NCI-H2029 treated with DMSO at 0.1 percent for 48 hours (cell line): Measurements from ENCODE around the gene RHOD.

ENCODE experiments used
- DNase-seq: peaks from one replicate; lab custom pipeline; 2025; lab: John Stamatoyannopoulos, UW

The RHOD gene

GRCh38 chr11:67032830-67033551 is 23.7 kb upstream of the RHOD start:
- no peak for DNase-seq

DNA sequence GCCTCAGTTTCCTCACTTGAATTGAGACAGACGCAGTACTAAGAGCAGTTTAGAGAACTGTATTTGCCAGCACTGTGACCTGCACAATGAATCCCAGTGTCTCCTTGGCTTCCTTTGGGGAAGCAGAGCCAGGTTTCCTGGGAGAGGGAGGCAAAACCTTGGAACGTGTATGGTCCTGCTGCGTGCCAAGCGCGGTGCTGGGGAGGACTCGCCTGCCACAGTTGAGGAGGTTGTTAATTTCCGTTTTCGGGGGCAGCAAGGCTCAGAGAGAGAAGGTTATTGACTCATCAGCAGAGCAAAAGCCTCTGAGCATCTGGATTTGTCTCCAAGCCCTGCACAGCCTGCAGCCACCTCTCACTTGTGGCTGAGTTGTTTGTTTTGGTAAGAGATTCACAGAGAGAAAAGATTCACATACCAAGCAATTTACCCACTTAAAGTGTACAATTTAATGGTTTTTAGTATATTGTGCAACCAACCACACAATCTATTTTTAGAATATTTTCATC is 22.9 kb upstream of the RHOD start:
- no peak for DNase-seq

GRCh38 chr11:67034350-67034749 is 22.3 kb upstream of the RHOD start:
- DNase-seq = no peak

DNA sequence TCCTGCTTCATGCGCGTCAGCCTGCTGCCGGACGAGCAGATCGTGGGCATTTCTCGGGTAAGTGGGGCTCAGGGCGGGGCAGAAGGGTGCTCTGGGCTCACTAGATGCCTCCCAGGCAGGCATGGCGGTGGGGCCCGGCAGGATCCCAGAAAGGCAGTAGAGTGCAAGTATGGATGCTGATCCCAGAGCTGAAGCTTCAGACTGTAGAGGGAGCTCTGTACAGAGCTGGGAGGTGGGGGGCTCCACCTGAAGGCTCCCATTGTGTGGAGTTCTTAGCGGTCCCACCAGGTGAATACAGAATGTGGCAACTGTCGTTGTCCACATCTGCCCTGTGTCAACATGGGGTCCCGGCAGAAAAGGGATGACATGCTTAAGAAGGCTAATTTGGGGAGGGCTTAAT is 16.5 kb upstream of the RHOD start:
- DNase-seq = no peak

DNA sequence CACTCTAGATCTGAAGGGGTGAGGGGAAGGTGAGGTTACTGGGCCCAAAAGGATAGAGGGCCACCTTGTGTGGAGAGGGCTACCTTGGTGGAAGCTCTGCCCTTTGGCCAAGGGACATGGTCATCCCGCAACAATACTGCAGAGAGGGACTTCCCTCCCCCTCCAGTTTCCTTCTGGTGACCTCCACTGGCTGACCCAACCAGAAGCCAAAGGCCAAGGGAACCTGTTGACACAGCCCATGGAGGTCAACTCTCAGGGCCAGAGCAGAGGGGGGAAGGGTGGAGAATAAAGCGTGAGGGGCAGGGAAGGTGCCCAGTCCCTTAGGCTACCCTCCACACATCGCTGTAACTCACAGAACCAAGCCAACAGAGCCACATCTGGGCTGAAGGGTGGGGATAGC is 15.0 kb upstream of the RHOD start:
- no peak for DNase-seq

DNA sequence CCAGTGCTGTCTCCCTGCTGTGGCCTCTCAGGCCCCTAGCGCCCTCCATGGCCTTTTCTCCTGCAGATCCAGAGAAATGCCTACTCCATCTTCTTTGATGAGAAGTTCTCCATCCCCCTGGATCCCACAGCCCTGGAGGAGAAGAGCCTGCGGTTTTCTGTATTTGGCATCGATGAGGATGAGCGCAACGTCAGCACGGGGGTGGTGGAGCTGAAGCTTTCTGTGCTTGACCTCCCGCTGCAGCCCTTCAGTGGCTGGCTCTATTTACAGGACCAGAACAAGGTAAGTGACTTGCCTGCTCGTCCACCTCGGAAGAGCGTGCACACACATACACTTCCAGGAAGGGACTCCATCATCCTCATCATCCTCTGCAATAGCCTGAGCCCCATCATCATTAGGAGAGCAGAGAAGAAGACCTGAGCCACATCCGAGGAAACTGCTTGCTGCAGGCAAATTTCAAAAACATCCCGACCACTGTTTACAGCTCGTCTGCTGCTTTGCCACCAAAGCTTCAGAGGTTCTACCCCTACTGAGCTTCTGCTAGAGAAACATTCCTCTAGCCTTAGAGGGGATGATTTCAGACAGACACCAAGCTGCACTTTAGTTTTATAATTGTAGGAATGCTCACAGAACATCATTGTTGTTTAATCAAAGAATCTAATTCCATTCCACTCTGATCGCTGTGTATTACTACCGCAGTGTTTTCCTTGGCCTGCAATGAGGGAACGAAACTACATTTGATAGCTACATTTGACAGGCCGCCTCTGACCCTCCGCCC is 12.9 kb upstream of the RHOD start:
- DNase-seq = no peak

GRCh38 chr11:67044496-67044895 is 12.2 kb upstream of the RHOD start:
- DNase-seq = no peak

- no peak for DNase-seq
Measured at GRCh38 chr11:67045314-67045713, 11.3 kb upstream of the RHOD start.

DNA sequence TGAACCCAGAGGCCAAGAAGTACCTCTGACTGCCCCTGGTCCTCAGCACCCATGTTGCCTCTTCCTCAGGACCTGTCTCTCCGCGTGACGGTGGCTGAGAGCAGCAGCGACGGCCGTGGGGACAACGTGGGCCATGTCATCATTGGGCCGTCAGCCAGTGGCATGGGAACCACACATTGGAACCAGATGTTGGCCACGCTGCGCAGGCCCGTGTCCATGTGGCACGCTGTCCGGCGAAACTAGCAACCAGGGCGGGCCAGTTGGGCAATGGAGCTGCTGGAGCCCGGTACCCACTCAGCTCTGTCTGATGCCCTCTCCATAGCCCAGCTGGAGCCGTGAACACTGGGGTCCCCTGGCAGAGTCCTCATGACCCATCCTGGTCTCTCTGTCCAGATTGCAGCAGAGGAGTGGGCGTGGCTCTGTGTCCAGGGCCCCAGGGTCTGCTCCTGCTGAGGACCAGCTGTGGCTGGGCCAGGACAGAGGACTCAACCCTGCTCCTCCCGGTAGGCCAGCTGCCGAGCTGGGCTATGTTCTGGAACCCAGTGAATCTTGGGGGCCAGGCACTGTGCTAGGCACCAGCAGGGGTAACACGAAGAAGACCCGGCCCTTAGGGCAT is 8.0 kb upstream of the RHOD start:
- DNase-seq = no peak

DNA sequence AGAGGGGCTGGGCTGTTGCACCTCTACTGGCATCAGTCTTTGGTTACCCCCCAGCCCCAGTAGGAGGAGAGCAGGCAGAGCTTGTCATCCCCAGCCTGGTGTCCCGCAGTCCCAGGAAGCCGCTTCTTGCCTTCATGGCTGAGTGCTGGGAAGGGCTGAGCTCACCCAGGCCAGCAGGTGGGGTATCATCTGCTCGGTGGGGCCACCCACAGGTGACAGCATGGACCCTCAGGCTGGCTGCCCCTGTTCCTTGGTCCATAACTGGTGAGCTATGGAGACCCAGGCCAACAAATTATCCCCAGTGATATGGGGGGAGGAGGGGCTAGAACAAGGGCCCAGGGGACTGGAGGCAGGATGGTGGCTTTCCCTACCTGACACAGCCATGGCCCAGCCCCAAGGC is 6.5 kb upstream of the RHOD start:
- no peak for DNase-seq

DNA sequence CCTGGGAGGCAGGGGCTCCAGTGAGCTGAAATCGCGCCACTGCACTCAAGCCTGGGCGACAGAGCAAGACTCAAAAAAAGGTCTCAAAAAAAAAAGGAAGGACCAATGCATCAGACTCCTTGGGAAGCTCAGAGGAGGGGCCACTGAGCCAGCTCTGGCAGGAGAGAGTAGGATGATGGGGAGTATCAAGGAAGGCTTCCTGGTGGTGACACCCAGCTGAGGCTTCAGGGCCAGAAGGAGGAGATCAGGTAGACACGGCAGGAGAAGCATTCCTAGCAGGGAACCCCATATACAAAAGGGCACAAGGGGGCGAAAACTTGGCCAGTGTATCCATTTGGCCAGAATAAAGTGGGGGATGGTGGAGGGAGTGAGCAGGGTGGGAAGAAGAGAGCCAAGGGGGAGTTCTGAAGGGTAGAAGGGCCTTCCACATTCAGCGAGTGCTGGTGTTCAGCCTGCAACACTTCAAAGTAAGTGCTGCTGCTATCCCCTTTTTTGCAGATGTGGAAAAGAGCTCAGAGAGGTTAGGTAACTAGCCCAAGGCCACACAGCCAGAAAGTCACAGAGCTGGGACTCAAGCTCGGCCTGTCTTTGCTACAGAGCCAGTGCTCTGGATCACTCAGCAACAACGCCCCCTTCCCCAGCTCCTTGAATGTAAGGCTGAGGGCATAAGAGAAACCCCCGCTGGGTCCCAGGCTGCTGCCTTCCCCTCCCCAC is 5.3 kb upstream of the RHOD start:
- no peak for DNase-seq

DNA sequence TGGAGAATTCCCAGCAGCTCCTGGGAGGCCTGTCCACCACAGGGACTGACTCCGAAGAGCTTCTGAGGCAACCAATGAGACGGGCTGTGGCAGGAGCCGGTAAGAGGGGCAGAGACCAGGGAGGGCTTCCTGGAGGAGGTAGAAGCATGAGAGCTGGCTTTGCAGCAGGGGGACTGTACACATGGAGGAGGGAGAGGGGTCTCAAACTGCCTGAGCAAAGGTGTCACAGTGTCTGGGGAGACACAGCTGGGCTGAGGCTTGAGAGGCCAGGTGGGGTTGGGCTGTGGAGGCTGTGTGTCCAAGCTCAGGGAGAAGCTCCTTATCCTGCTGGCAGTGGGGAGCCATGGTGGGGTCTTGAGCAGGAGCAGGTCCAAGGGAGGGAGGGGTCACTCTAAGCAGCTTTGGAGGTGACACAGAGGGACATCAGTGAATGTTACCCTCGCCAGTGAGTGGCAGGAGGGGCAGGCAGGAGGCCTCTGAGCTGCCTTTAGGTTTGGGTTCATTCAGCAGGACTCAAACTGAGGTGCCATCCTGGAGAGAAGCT is 4.6 kb upstream of the RHOD start:
- DNase-seq = no peak

GRCh38 chr11:67052891-67053290 is 3.8 kb upstream of the RHOD start:
- no peak for DNase-seq

GRCh38 chr11:67053896-67054329 is 2.7 kb upstream of the RHOD start:
- DNase-seq = no peak

DNA sequence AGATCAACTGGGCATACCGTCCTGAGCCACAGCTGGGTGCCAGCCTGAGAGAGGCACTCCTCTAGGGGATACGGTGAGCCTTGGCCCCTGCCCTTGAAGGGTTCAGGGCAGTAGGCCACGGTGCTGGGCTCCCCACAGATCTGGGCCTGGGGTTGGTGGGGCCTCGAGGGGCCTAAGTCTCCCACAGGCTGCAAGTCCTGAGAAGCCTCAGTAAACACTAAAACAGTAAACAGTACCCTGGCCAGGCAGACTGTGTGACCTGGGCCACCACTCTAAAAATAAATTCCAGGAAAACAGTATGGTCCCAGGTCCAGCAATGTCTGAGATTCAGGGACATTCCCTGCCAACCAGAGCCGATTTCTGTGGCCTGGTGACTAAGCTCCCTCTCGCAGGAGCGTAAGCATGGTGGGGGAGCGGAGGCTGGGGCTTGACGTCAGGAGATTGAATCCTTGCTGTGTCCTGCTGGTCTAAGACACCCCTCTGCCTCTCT is 2.3 kb upstream of the RHOD start:
- no peak for DNase-seq

GRCh38 chr11:67054836-67055523 is 1.7 kb upstream of the RHOD start:
- no peak for DNase-seq

DNA sequence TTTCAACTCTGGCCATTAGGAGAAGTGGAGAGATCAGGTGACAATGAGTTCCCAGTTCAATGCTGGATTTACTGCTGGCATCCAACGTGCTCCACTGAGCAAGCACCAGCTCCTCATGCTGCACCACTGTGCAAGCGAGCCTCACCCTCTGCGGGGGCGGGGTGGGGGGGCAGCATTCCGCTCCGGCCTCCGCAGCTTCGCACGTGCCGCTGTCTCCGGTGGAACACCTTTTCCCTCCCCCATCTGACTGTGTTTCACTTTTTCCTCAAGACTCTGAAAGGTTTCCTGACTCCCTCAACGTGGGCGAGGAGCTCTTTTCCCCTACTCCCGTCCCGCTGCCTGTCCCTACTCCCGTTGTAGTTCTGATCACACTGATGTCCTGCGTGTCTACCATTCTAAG is 835 bp upstream of the RHOD start:
- DNase-seq = no peak

DNA sequence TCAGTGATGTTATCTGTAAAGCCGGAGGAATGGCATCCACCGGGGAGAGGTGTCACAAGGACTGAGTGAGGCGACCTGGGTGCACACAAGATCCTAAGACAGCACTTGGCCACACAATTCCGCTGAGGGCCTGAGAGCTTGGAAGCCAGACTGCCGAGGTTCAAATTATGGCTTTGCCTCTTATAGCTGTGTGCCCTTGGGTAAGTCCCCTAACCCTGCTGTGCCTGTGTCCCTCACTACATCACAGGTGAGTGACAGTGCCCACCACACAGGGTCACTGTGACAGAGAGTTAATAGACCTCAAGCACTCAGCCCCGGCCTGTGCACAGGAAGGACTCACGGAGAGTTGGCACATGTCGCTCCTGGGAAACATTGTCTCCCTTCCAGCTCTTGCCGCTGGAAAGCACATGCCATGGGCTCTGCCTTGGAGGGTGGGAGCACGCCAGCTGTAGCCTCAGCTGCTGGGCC is 592 bp downstream of the RHOD start:
- DNase-seq = no peak

DNA sequence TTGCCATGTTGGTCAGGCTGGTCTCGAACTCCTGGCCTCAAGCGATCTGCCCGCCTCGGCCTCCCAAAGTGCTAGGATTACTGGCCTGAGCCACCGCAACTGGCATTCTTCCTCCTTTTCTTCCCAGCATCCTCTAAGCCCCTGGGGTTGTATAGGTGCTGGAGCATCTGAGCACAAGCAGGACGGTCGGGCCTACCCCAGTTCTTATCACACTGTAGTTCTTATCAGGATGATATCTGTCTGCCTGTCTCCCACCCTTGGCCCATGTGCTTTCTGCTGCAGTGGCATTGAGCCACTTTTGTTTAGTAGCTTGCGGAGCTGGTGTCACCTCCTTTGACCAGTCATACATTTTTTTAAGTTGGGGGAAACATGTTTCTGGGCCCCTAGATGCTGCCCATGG is 1.9 kb downstream of the RHOD start:
- no peak for DNase-seq

DNA sequence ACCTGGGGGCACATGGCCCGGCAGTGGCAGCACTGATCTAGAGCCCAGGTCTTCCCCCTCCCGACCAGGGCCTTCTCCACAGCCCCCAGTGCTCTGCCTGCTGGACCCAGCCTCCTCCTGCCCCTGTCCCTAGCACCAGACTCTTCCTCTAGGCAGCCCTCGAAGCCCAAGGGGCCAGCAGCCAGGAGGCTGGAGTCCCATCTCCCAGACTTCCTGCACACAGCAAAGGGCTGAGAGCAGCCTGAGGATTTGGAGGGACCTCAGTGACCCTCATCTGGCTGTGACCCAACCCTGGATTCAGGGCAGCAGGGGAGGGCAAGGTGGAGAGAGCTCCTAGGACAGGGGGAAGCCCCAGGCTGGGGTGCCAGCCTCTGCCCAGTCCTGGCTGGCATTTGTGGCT is 3.0 kb downstream of the RHOD start:
- DNase-seq = no peak

DNA sequence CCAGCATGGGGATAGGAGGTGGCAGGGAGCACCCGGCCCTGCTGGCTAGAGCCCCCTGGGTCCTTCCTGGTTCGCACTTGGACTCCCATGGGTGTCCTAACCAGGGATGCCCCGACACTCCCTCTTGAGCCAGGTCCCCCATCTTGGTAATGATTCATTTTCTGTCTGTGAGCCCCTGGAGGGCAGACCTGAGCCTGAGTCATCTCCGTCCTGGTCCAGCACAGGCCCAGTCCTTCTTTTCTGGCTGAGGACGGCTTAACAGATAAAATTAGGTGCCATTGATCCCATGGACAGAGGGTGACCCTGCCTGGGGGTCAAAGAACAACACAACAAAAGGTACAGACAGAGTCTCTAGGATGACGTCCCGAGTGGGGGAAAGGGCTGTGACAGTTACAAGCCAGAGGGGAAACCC is 3.5 kb downstream of the RHOD start:
- no peak for DNase-seq
